Measurements from ENCODE around the gene C14orf93. TPM values are rescaled to one million over a fixed set of nuclear protein-coding genes. Genes with fewer than 3 reads are reported as not detected.

The C14orf93 gene
- polyA plus RNA-seq, 2 donors = 4.7 to 6.1 TPM

DNA sequence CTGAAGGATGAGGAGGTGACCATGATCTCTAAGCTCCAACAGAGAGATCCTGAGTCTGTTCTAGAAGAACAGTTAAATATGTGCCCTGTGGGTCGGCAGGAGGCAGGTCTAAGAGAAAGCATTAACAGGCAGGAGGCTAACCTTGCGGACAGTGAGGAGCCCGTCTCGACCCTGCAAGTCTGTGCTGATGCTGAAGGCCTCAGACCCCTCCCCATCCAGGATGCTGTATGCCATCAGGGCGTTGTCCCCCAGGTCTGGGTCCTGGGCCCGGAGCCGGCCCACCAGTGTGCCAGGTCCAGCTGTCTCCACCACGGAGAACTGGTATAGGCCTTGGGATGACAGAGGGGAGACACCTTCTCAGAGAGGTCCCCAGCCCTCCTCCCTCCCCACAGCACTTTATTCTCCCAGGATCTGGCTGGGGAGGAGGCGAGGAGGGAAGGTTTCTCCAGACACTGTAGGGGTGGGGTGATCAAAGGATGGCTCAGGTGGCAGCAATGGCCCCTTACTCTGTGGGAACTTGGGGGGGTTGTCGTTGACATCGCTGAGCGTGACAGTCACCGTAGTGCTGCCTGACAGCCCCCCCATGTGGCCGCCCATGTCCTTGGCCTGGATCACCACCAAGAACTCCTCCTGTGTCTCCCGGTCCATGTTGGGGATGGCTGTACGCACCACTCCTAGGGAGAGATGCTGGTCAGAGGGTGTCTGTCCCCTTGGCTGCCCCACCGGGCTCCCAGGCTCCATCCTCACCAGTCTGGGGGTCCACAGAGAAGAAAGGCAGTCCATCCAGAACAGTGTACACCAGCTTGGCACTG lies 44.3 kb upstream of the C14orf93 start:
- H3K4me1 ChIP-seq (ENCODE audit: control insufficient read depth in 2 of 2, insufficient read depth in 2 of 2, low read length in 1 of 2) = peaks cover 0 to 10% of the 10 kb centered on the region in 2 donors
- H3K4me3 ChIP-seq (ENCODE audit: low read depth in 1 of 2, low read length in 2 of 2) = no peak overlapping the region
- no peaks in the 10 kb centered on the region for H3K9me3 ChIP-seq (ENCODE audit: control insufficient read depth in 2 of 2, insufficient read depth in 1 of 2, low read depth in 1 of 2, low read length in 1 of 2)
- no peaks in the 10 kb centered on the region for H3K27me3 ChIP-seq (ENCODE audit: control insufficient read depth in 1 of 2, insufficient read depth in 2 of 2, low read length in 2 of 2)
- no peak overlapping the region for H3K27ac ChIP-seq (ENCODE audit: low read depth in 2 of 2, low read length in 1 of 2)
- 80 to 83% methylated on average over 15 to 17 of the region's 17 CpGs for WGBS, 2 donors
- peaks cover 0 to 7% of the 10 kb centered on the region in 2 donors for H3K36me3 ChIP-seq (ENCODE audit: control insufficient read depth in 2 of 2, insufficient read depth in 2 of 2, low read length in 1 of 2)

DNA sequence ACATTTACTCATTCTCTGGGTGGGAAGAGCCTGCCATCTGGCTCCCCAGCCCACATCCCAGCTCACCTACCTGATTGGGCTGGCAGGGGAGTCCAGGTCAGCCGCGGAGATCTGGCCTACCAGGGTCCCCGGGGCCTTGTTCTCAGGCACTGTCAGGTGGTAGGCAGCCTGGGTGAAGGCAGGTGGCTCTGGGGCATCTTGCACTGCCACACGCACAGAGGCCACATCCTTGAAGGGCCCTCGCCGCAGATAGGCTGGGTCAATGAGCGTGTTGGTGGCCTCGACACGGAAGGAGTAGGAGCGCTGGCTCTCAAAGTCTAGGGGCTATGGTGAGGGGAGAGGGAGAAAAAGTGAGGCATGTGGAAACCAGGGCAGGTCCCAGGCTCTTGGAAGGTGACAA lies 43.5 kb upstream of the C14orf93 start:
- 93 to 95% methylated on average over 10 of the region's 10 CpGs for WGBS, 2 donors
- H3K27me3 ChIP-seq (ENCODE audit: control insufficient read depth in 1 of 2, insufficient read depth in 2 of 2, low read length in 2 of 2) = no peaks in the 10 kb centered on the region
- H3K36me3 ChIP-seq (ENCODE audit: control insufficient read depth in 2 of 2, insufficient read depth in 2 of 2, low read length in 1 of 2) = no peaks in the 10 kb centered on the region
- no peaks in the 10 kb centered on the region for H3K9me3 ChIP-seq (ENCODE audit: control insufficient read depth in 2 of 2, insufficient read depth in 1 of 2, low read depth in 1 of 2, low read length in 1 of 2)
- H3K27ac ChIP-seq (ENCODE audit: low read depth in 2 of 2, low read length in 1 of 2) = no peak overlapping the region
- H3K4me1 ChIP-seq (ENCODE audit: control insufficient read depth in 2 of 2, insufficient read depth in 2 of 2, low read length in 1 of 2) = peaks cover 0 to 10% of the 10 kb centered on the region in 2 donors
- no peak overlapping the region for H3K4me3 ChIP-seq (ENCODE audit: low read depth in 1 of 2, low read length in 2 of 2)

DNA sequence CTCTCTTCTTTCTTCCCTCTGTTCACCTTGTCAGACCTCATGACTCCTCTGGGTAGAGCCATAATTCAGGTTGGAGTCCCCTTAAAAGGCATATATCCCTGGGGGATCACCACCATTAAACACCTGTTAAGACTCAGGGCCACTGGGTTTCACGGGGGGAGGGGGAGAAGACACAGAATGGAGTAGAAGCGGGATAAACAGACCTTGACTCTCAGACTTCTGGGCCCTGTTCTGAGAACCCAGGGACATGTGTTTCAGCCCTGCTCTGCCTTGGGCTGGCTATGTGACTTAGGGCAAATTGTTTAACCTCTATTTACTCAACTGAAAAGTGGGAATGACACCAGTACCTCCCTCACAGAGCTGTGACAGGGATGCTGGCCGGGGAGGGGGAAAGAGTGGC lies 42.7 kb upstream of the C14orf93 start:
- Histone ChIP-seq H3K36me3 (ENCODE audit: control insufficient read depth in 2 of 2, insufficient read depth in 2 of 2, low read length in 1 of 2) (no peaks in the 10 kb centered on the region), H3K4me3 (ENCODE audit: low read depth in 1 of 2, low read length in 2 of 2) (no peak overlapping the region), H3K27ac (ENCODE audit: low read depth in 2 of 2, low read length in 1 of 2) (no peak overlapping the region), H3K9me3 (ENCODE audit: control insufficient read depth in 2 of 2, insufficient read depth in 1 of 2, low read depth in 1 of 2, low read length in 1 of 2) (no peaks in the 10 kb centered on the region), H3K4me1 (ENCODE audit: control insufficient read depth in 2 of 2, insufficient read depth in 2 of 2, low read length in 1 of 2) (peaks cover 0 to 10% of the 10 kb centered on the region in 2 donors), H3K27me3 (ENCODE audit: control insufficient read depth in 1 of 2, insufficient read depth in 2 of 2, low read length in 2 of 2) (no peaks in the 10 kb centered on the region)
- WGBS, 2 donors = 82 to 85% methylated on average over 3 of the region's 3 CpGs

GRCh38 chr14:23052182-23052623 lies 42.3 kb upstream of the C14orf93 start:
- Histone ChIP-seq H3K9me3 (ENCODE audit: control insufficient read depth in 2 of 2, insufficient read depth in 1 of 2, low read depth in 1 of 2, low read length in 1 of 2) (no peaks in the 10 kb centered on the region), H3K4me3 (ENCODE audit: low read depth in 1 of 2, low read length in 2 of 2) (no peak overlapping the region), H3K27ac (ENCODE audit: low read depth in 2 of 2, low read length in 1 of 2) (no peak overlapping the region), H3K4me1 (ENCODE audit: control insufficient read depth in 2 of 2, insufficient read depth in 2 of 2, low read length in 1 of 2) (peaks cover 0 to 10% of the 10 kb centered on the region in 2 donors), H3K27me3 (ENCODE audit: control insufficient read depth in 1 of 2, insufficient read depth in 2 of 2, low read length in 2 of 2) (no peaks in the 10 kb centered on the region), H3K36me3 (ENCODE audit: control insufficient read depth in 2 of 2, insufficient read depth in 2 of 2, low read length in 1 of 2) (no peaks in the 10 kb centered on the region)
- 63 to 72% methylated on average over 14 of the region's 14 CpGs for WGBS, 2 donors

DNA sequence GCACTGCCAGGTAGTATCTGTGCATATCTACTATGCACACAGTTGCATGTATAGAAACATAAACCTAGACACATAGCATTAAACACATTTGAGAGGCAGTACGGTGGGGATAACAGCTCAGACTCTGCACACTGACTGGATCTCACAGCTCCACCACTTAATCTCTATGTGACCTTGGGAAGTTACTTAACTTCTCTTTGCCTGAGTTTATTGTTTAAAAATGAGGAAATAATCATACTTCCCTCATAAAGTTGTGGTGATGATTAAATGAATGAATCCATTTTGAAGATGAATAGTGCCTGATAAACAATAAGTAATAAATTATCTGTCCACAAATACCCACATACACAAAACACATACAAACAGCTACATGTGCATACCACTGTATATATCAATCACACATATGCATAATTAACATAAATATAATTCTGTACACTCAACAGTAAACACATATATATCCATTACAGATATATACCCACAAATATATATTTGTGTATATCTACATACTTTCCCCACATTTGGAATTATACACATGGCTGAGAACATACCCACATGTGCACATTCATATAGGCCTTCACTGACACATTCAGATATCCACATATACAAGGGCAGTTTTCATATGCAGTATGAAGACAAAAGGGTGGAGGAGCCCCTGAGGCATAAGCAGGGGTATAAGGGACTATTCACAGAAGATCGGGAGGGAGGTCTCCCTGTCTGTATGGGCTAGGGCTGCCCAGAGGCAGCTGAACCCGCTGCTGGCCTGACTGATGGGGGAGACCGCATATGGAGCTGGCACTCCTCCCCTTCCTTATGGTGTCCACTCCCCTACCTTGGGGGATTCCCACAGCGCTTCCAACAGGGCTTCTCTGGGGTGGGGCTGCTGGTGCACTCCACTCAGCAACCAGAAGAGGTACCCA lies 41.5 kb upstream of the C14orf93 start:
- 80 to 83% methylated on average over 5 of the region's 5 CpGs for WGBS, 2 donors

DNA sequence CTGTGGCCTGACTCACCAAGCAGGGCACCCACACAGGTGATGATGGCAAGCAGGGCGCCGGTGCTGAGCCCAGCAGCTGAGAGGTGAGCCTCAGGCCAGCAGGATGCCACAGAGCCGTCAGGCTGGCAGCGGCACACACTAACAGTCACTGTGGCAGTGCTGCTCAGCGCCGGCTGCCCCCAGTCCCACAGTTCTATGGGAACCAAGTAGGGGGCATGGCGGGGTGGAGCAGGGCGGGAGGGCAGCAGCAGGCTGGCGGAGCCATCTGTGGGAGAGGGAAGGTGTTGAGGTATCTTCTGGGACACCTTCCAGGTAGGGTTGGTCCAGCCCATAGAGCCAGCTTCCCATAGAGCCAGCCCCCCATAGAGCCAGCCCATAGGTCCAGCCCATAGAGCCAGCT lies 39.1 kb upstream of the C14orf93 start:
- Histone ChIP-seq H3K4me3 (ENCODE audit: low read depth in 1 of 2, low read length in 2 of 2) (no peak overlapping the region), H3K9me3 (ENCODE audit: control insufficient read depth in 2 of 2, insufficient read depth in 1 of 2, low read depth in 1 of 2, low read length in 1 of 2) (no peaks in the 10 kb centered on the region), H3K27me3 (ENCODE audit: control insufficient read depth in 1 of 2, insufficient read depth in 2 of 2, low read length in 2 of 2) (no peaks in the 10 kb centered on the region), H3K4me1 (ENCODE audit: control insufficient read depth in 2 of 2, insufficient read depth in 2 of 2, low read length in 1 of 2) (no peaks in the 10 kb centered on the region), H3K36me3 (ENCODE audit: control insufficient read depth in 2 of 2, insufficient read depth in 2 of 2, low read length in 1 of 2) (no peaks in the 10 kb centered on the region), H3K27ac (ENCODE audit: low read depth in 2 of 2, low read length in 1 of 2) (no peak overlapping the region)
- 96 to 99% methylated on average over 9 of the region's 9 CpGs for WGBS, 2 donors

More for the DNA sequence above, 41.5 kb upstream of the C14orf93 start:
- Histone ChIP-seq H3K36me3 (ENCODE audit: control insufficient read depth in 2 of 2, insufficient read depth in 2 of 2, low read length in 1 of 2) (no peaks in the 10 kb centered on the region), H3K9me3 (ENCODE audit: control insufficient read depth in 2 of 2, insufficient read depth in 1 of 2, low read depth in 1 of 2, low read length in 1 of 2) (no peaks in the 10 kb centered on the region), H3K4me1 (ENCODE audit: control insufficient read depth in 2 of 2, insufficient read depth in 2 of 2, low read length in 1 of 2) (peaks cover 0 to 3% of the 10 kb centered on the region in 2 donors), H3K4me3 (ENCODE audit: low read depth in 1 of 2, low read length in 2 of 2) (no peak overlapping the region), H3K27me3 (ENCODE audit: control insufficient read depth in 1 of 2, insufficient read depth in 2 of 2, low read length in 2 of 2) (no peaks in the 10 kb centered on the region), H3K27ac (ENCODE audit: low read depth in 2 of 2, low read length in 1 of 2) (no peak overlapping the region)

- H3K9me3 ChIP-seq (ENCODE audit: control insufficient read depth in 2 of 2, insufficient read depth in 1 of 2, low read depth in 1 of 2, low read length in 1 of 2) = no peaks in the 10 kb centered on the region
- no peaks in the 10 kb centered on the region for H3K27me3 ChIP-seq (ENCODE audit: control insufficient read depth in 1 of 2, insufficient read depth in 2 of 2, low read length in 2 of 2)
- H3K4me1 ChIP-seq (ENCODE audit: control insufficient read depth in 2 of 2, insufficient read depth in 2 of 2, low read length in 1 of 2) = no peaks in the 10 kb centered on the region
- H3K36me3 ChIP-seq (ENCODE audit: control insufficient read depth in 2 of 2, insufficient read depth in 2 of 2, low read length in 1 of 2) = no peaks in the 10 kb centered on the region
- WGBS, 2 donors = 83 to 85% methylated on average over 65 to 85 of the region's 85 CpGs
- H3K4me3 ChIP-seq (ENCODE audit: low read depth in 1 of 2, low read length in 2 of 2) = no peak overlapping the region
- no peak overlapping the region for H3K27ac ChIP-seq (ENCODE audit: low read depth in 2 of 2, low read length in 1 of 2)
Measured at GRCh38 chr14:23047751-23048693, 38.1 kb upstream of the C14orf93 start.

- no peaks in the 10 kb centered on the region for H3K9me3 ChIP-seq (ENCODE audit: control insufficient read depth in 2 of 2, insufficient read depth in 1 of 2, low read depth in 1 of 2, low read length in 1 of 2)
- no peak overlapping the region for H3K4me3 ChIP-seq (ENCODE audit: low read depth in 1 of 2, low read length in 2 of 2)
- H3K4me1 ChIP-seq (ENCODE audit: control insufficient read depth in 2 of 2, insufficient read depth in 2 of 2, low read length in 1 of 2) = no peaks in the 10 kb centered on the region
- WGBS, 2 donors = 67 to 68% methylated on average over 6 of the region's 6 CpGs
- H3K27me3 ChIP-seq (ENCODE audit: control insufficient read depth in 1 of 2, insufficient read depth in 2 of 2, low read length in 2 of 2) = no peaks in the 10 kb centered on the region
- H3K36me3 ChIP-seq (ENCODE audit: control insufficient read depth in 2 of 2, insufficient read depth in 2 of 2, low read length in 1 of 2) = no peaks in the 10 kb centered on the region
- no peak overlapping the region for H3K27ac ChIP-seq (ENCODE audit: low read depth in 2 of 2, low read length in 1 of 2)
Measured at GRCh38 chr14:23047034-23047634, 37.2 kb upstream of the C14orf93 start.

All from esophagus (tissue), 2 donors.